ENCODE data around the gene BRSK1.

The BRSK1 gene

GRCh38 chr19:55289117-55289796, 5.5 kb downstream of the BRSK1 start:
- H3K27ac ChIP-seq (ENCODE audit: low read depth, low read length): no peak overlapping the region
- TF ChIP-seq, protein P1, sequence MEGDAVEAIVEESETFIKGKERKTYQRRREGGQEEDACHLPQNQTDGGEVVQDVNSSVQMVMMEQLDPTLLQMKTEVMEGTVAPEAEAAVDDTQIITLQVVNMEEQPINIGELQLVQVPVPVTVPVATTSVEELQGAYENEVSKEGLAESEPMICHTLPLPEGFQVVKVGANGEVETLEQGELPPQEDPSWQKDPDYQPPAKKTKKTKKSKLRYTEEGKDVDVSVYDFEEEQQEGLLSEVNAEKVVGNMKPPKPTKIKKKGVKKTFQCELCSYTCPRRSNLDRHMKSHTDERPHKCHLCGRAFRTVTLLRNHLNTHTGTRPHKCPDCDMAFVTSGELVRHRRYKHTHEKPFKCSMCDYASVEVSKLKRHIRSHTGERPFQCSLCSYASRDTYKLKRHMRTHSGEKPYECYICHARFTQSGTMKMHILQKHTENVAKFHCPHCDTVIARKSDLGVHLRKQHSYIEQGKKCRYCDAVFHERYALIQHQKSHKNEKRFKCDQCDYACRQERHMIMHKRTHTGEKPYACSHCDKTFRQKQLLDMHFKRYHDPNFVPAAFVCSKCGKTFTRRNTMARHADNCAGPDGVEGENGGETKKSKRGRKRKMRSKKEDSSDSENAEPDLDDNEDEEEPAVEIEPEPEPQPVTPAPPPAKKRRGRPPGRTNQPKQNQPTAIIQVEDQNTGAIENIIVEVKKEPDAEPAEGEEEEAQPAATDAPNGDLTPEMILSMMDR (IDR thresholded peaks at IDR 0.05; ENCODE audit: low read depth, low read length, poor library complexity, severe bottlenecking): no peak
- no peak for TF ChIP-seq EZH2phosphoT487 (IDR thresholded peaks at IDR 0.05; ENCODE audit: borderline replicate concordance, low read length)
- H3K79me2 ChIP-seq (ENCODE audit: control insufficient read depth, low read length): no peaks in the 10 kb centered on the region
- H3K4me1 ChIP-seq (ENCODE audit: control insufficient read depth, low read length): peaks cover 4% of the 10 kb centered on the region; the same call in 1 of the 2 replicates
- no peaks in the 10 kb centered on the region for H4K20me1 ChIP-seq (ENCODE audit: control insufficient read depth, insufficient read depth, low read depth, low read length)
- no peaks in the 10 kb centered on the region for H3K36me3 ChIP-seq (ENCODE audit: control insufficient read depth, low read length)
- no peak overlapping the region for H3K4me2 ChIP-seq (ENCODE audit: low read length)
- no peaks in the 10 kb centered on the region for H3K9me3 ChIP-seq (ENCODE audit: control insufficient read depth, insufficient read depth, low read length)
- H3K27me3 ChIP-seq (ENCODE audit: control insufficient read depth, low read length): no peaks in the 10 kb centered on the region
- H3K4me3 ChIP-seq (ENCODE audit: low read length): no peak overlapping the region
- peaks cover 3% of the 10 kb centered on the region; the same call in 1 of the 2 replicates for H3F3A ChIP-seq (ENCODE audit: control insufficient read depth, insufficient read depth)
- H3K9me2 ChIP-seq (replicated peaks; ENCODE audit: control insufficient read depth, low read length): no peaks in the 10 kb centered on the region

GRCh38 chr19:55297267-55297666, 13.5 kb downstream of the BRSK1 start:
- no peak overlapping the region for H3K27ac ChIP-seq (ENCODE audit: low read depth, low read length)
- no peaks in the 10 kb centered on the region for H3K9me2 ChIP-seq (replicated peaks; ENCODE audit: control insufficient read depth, low read length)
- H3K27me3 ChIP-seq (ENCODE audit: control insufficient read depth, low read length): peaks cover 17% of the 10 kb centered on the region
- H3K79me2 ChIP-seq (ENCODE audit: control insufficient read depth, low read length): no peaks in the 10 kb centered on the region
- H3K9me3 ChIP-seq (ENCODE audit: control insufficient read depth, insufficient read depth, low read length): no peaks in the 10 kb centered on the region
- no peaks in the 10 kb centered on the region for H3K36me3 ChIP-seq (ENCODE audit: control insufficient read depth, low read length)
- H3F3A ChIP-seq (ENCODE audit: control insufficient read depth, insufficient read depth): no peaks in the 10 kb centered on the region
- TF ChIP-seq EZH2phosphoT487 (IDR thresholded peaks at IDR 0.05; ENCODE audit: borderline replicate concordance, low read length): no peak
- TF ChIP-seq, protein P1 (IDR thresholded peaks at IDR 0.05; ENCODE audit: low read depth, low read length, poor library complexity, severe bottlenecking): no peak
- H4K20me1 ChIP-seq (ENCODE audit: control insufficient read depth, insufficient read depth, low read depth, low read length): no peaks in the 10 kb centered on the region
- H3K4me2 ChIP-seq (ENCODE audit: low read length): no peak overlapping the region
- no peak overlapping the region for H3K4me3 ChIP-seq (ENCODE audit: low read length)
- peaks cover 23% of the 10 kb centered on the region for H3K4me1 ChIP-seq (ENCODE audit: control insufficient read depth, low read length)

DNA sequence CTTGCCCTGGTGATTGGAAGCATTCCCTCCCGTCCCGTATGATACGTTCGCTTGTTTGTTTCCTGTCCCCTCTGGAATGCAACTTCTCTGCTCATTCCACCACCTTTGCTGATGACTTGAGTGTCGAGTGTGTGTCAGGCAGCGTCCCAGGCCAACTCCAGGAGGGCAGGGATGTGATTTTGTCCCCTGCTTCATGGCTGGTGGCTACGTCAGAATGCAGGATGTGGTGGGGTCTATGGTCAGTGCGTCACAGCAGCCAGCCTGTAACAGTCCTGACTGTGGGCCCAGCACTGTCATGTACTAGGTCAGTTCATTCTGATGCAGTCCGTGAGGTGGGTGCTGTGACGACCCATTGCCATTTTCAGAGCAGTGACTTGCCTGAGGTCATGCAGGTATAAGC, 16.2 kb downstream of the BRSK1 start:
- H3K4me3 ChIP-seq (ENCODE audit: low read length): no peak overlapping the region
- no peaks in the 10 kb centered on the region for H4K20me1 ChIP-seq (ENCODE audit: control insufficient read depth, insufficient read depth, low read depth, low read length)
- H3K4me1 ChIP-seq (ENCODE audit: control insufficient read depth, low read length): peaks cover 24% of the 10 kb centered on the region
- no peaks in the 10 kb centered on the region for H3K9me3 ChIP-seq (ENCODE audit: control insufficient read depth, insufficient read depth, low read length)
- peaks cover 17% of the 10 kb centered on the region for H3K27me3 ChIP-seq (ENCODE audit: control insufficient read depth, low read length)
- no peaks in the 10 kb centered on the region for H3F3A ChIP-seq (ENCODE audit: control insufficient read depth, insufficient read depth)
- H3K79me2 ChIP-seq (ENCODE audit: control insufficient read depth, low read length): no peaks in the 10 kb centered on the region
- no peaks in the 10 kb centered on the region for H3K9me2 ChIP-seq (replicated peaks; ENCODE audit: control insufficient read depth, low read length)
- H3K36me3 ChIP-seq (ENCODE audit: control insufficient read depth, low read length): no peaks in the 10 kb centered on the region
- TF ChIP-seq, protein P1 (IDR thresholded peaks at IDR 0.05; ENCODE audit: low read depth, low read length, poor library complexity, severe bottlenecking): no peak
- TF ChIP-seq EZH2phosphoT487 (IDR thresholded peaks at IDR 0.05; ENCODE audit: borderline replicate concordance, low read length): no peak
- no peak overlapping the region for H3K4me2 ChIP-seq (ENCODE audit: low read length)
- no peak overlapping the region for H3K27ac ChIP-seq (ENCODE audit: low read depth, low read length)

Data from DOHH2 (cell line).